ENCODE results near the gene POM121L2. TPM values are rescaled to one million over a fixed set of nuclear protein-coding genes. Genes with fewer than 3 reads are reported as not detected.

The POM121L2 gene
- total and polyA plus RNA-seq, 9 of the 15 experiments (the other 6 are each of a cell fraction or from before 2014, with no cell fraction given), result 0.23 to 0.45 TPM; not detected in 7

DNA sequence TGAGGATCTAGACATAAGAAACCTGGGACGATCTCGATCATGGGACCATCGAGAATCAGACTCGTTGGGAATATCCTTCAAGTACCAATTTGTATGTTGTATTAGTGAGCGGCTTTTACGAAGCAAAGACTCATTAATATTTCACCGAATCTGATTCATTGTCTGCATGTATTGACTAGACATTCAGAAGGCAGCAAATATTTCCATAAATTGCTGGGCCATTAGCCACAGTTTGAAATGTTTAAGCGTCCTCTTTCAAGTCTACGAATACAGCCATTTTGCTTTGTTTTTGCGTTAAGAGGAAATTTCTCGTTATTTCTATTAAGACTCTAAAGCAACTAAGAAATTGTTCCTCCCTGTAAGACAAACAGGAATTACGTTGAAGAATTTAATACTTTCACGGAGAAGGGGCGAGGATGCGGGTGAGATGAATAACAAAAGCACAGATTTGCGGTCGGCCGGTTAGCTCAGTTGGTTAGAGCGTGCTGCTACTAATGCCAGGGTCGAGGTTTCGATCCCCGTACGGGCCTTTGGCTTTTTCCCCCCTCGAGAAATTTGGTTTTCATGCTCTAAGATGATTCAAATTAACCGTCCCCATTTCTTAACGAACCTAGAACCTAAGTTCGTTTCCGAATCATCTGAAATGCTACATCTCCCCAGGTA lies 18.5 kb downstream of the POM121L2 start (continued):
- TF ChIP-seq FOXM1 (IDR thresholded peaks at IDR 0.05; ENCODE audit: low read depth) (peak; percentile 41; the same call in 1 of the 2 replicates), FOXM1 (CRISPR knock-in tag; IDR thresholded peaks at IDR 0.05; ENCODE audit: low read depth) (no peak), ZNF764 (CRISPR knock-in tag; IDR thresholded peaks at IDR 0.05; ENCODE audit: low read depth) (no peak), FOXK2 (conservative IDR thresholded peaks at IDR 0.05 in 1 of 2, IDR thresholded peaks at IDR 0.05 in 1 of 2; ENCODE audit: low read depth in 2 of 2) (no peak), CREBBP (IDR thresholded peaks at IDR 0.05; ENCODE audit: low read depth, low read length) (no peak), BRF1 (IDR thresholded peaks at IDR 0.05; ENCODE audit: borderline replicate concordance, extremely low read depth, insufficient read length) (peak; percentile 45), NR4A1 (CRISPR knock-in tag; IDR thresholded peaks at IDR 0.05) (no peak), NR4A1 (tag; IDR thresholded peaks at IDR 0.05) (no peak), ZNF586 (CRISPR knock-in tag; conservative IDR thresholded peaks at IDR 0.05) (no peak), ZNF444 (CRISPR knock-in tag; IDR thresholded peaks at IDR 0.05) (no peak), PHF21A (IDR thresholded peaks at IDR 0.05; ENCODE audit: borderline replicate concordance, low read depth) (peak; percentile 70; the same call in 1 of the 2 replicates), ZSCAN29 (IDR thresholded peaks at IDR 0.05) (peak; percentile 62; the same call in 1 of the 2 replicates), MED1 (CRISPR knock-in tag; IDR thresholded peaks at IDR 0.05; ENCODE audit: borderline replicate concordance) (no peak)
- TF ChIP-seq, protein P1, sequence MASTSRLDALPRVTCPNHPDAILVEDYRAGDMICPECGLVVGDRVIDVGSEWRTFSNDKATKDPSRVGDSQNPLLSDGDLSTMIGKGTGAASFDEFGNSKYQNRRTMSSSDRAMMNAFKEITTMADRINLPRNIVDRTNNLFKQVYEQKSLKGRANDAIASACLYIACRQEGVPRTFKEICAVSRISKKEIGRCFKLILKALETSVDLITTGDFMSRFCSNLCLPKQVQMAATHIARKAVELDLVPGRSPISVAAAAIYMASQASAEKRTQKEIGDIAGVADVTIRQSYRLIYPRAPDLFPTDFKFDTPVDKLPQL (IDR thresholded peaks at IDR 0.05; ENCODE audit: extremely low read depth, insufficient read length), result no peak
- TF ChIP-seq, protein P2, sequence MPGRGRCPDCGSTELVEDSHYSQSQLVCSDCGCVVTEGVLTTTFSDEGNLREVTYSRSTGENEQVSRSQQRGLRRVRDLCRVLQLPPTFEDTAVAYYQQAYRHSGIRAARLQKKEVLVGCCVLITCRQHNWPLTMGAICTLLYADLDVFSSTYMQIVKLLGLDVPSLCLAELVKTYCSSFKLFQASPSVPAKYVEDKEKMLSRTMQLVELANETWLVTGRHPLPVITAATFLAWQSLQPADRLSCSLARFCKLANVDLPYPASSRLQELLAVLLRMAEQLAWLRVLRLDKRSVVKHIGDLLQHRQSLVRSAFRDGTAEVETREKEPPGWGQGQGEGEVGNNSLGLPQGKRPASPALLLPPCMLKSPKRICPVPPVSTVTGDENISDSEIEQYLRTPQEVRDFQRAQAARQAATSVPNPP (IDR thresholded peaks at IDR 0.05; ENCODE audit: borderline replicate concordance, insufficient read depth, insufficient read length), result no peak
